GM23248 (cell line): Measurements from ENCODE around the gene EXOSC1.

Experiments
- EZH2 ChIP-seq: fragments of 200-600 bp; sonication (generic); IDR thresholded peaks from 2 replicates; pipeline ENCODE4 v1.6.1; 2018; ENCODE audit warnings: antibody characterized with exemption, mild to moderate bottlenecking; ENCODE audit not compliant: insufficient read depth, poor library complexity, severe bottlenecking
- EZH2phosphoT487 ChIP-seq: fragments of 200-600 bp; sonication (generic); IDR thresholded peaks from 2 replicates; pipeline ENCODE4 v1.6.1; 2018; ENCODE audit warnings: antibody characterized with exemption, moderate library complexity, mild to moderate bottlenecking, low read depth; ENCODE audit not compliant: insufficient read depth

DNA sequence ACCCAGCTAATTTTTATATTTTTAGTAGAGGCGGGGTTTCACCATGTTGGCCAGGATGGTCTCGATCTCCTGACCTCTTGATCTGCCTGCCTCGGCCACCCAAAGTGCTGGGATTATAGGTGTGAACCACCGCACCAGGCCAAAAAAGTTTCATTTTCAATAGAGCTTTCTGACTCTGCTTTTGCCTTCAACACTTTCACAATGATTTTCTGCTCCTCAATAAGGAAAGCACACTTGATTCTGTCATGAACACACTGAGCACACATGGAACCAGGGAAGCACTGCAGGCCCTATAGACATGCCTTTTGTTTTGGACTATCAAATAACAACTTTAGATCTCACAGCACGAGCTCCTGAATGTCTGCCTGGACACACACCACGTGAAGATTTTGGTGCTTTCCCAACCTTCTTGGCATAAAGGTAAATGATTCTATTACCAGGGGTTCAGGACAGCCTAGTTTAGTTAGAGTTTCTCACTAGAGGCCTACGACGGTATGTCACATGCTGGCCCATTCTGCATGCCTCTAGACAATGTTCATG lies 52.7 kb downstream of the EXOSC1 start:
- TF ChIP-seq EZH2 = no peak
- no peak for TF ChIP-seq EZH2phosphoT487
